HPDE6-E6E7 (cell line): ENCODE data around the gene PLGRKT.

ENCODE experiments used
- DNase-seq: peaks from one replicate; pipeline ENCODE4 v3.0.0; 2011; ENCODE audit warnings: missing footprints; ENCODE audit errors: extremely low spot score

The PLGRKT gene

DNA sequence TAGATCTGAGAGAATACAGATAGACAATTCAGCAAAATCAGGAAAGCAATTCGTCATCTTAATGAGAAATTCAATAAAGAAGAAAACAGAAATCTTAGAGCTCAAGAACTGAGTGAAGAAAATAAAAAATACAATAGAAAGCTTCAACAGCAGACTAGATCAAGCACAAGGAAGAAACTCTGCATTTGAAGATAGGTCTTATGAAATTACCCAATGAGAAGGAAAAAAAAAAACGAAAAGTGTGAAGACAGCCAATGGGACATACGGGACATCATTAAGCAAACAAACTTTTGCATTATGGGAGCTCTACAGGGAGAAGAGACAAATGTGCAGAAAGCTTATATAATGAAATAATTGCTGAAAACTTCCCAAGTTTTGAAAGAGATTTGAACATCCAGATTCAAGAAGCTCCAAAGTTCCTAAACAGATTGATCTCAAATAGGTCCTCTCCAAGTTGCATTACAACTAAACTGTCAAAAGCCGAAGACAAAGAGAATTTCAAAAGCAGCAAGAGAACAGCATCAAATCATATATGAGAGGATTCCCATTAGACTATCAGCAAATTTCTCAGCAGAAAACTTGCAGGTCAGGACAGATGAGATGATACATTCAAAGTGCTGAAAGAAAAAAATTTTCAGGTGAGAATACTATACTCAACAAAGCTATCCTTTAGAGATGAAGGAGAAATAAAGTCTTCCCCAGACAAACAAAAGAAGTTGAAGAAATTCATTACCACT lies 122.4 kb downstream of the PLGRKT start:
- no peak for DNase-seq

DNA sequence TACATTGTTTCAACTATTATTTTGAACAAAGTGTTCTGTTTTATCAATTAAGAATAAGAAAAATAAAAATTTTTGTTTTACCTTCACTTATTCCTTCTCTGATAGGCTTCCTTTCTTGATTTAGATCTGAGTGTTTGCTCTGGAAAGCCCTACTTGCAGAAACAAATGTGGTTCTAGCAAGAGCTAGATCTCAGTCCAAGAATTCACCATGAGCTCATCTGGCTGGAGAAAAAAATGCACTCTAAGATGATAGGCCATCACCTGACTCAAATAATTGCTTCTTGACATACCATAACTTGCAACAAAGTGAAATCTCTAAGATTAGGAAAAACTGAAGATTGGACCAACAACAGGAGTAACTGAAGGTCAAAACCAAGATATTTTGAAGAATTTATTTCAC lies 126.9 kb downstream of the PLGRKT start:
- DNase-seq: no peak
